BLaER1 (cell line): ENCODE measurements around the gene MYB.
"Not testable (repeated sequence)": the region's sequence is repeated elsewhere in the genome, so short reads cannot be mapped to it uniquely, and the experiment has no call there.

ENCODE experiments used
- H3K27ac ChIP-seq: shearing (Covaris generic); formaldehyde crosslinking; 2 replicates; pipeline ENCODE4 v1.8.1; 2022
- H3K27me3 ChIP-seq: shearing (Covaris generic); formaldehyde crosslinking; 2 replicates; pipeline ENCODE4 v1.8.1; 2022
- H3K36me3 ChIP-seq: shearing (Covaris generic); formaldehyde crosslinking; 2 replicates; pipeline ENCODE4 v1.8.1; 2022
- H3K4me1 ChIP-seq: shearing (Covaris generic); formaldehyde crosslinking; 2 replicates; pipeline ENCODE4 v1.8.1; 2022
- H3K4me2 ChIP-seq: shearing (Covaris generic); formaldehyde crosslinking; 2 replicates; pipeline ENCODE4 v1.8.1; 2022
- H3K4me3 ChIP-seq: shearing (Covaris generic); formaldehyde crosslinking; 2 replicates; pipeline ENCODE4 v1.8.1; 2022
- H3K9ac ChIP-seq: shearing (Covaris generic); formaldehyde crosslinking; 2 replicates; pipeline ENCODE4 v1.8.1; 2022
- H3K9me3 ChIP-seq: shearing (Covaris generic); formaldehyde crosslinking; 2 replicates; pipeline ENCODE4 v1.8.1; 2022
- H4K20me1 ChIP-seq: shearing (Covaris generic); formaldehyde crosslinking; 2 replicates; pipeline ENCODE4 v1.8.1; 2022
- Cebpa-rat ChIP-seq: shearing (Covaris generic); IDR thresholded peaks from 2 replicates; pipeline ENCODE4 v1.8.1; 2022

The MYB gene

GRCh38 chr6:135146162-135146934, 34.8 kb upstream of the MYB start:
- Histone ChIP-seq H3K36me3 (no peaks in the 10 kb centered on the region), H3K4me1 (peaks cover 50% of the 10 kb centered on the region), H3K9ac (no peak overlapping the region), H3K4me3 (no peak overlapping the region), H3K9me3 (peaks cover 3% of the 10 kb centered on the region), H3K27ac (no peak overlapping the region), H4K20me1 (no peaks in the 10 kb centered on the region), H3K4me2 (no peak overlapping the region), H3K27me3 (no peaks in the 10 kb centered on the region)
- no peak for TF ChIP-seq Cebpa-rat

GRCh38 chr6:135147637-135148592, 33.2 kb upstream of the MYB start:
- Histone ChIP-seq H3K4me3 (no peak overlapping the region), H3K36me3 (no peaks in the 10 kb centered on the region), H3K9ac (no peak overlapping the region), H3K4me2 (no peak overlapping the region), H3K4me1 (peaks cover 34% of the 10 kb centered on the region), H3K9me3 (peaks cover 13% of the 10 kb centered on the region), H4K20me1 (no peaks in the 10 kb centered on the region), H3K27me3 (no peaks in the 10 kb centered on the region), H3K27ac (no peak overlapping the region)
- no peak for TF ChIP-seq Cebpa-rat

- Histone ChIP-seq H3K4me2 (no peak overlapping the region), H3K4me1 (peaks cover 25% of the 10 kb centered on the region), H3K4me3 (no peak overlapping the region), H3K9ac (no peak overlapping the region), H3K9me3 (peaks cover 22% of the 10 kb centered on the region), H3K27me3 (no peaks in the 10 kb centered on the region), H3K27ac (no peak overlapping the region), H3K36me3 (no peaks in the 10 kb centered on the region), H4K20me1 (no peaks in the 10 kb centered on the region)
- no peak for TF ChIP-seq Cebpa-rat
Measured at GRCh38 chr6:135148889-135149288, 32.2 kb upstream of the MYB start.

GRCh38 chr6:135149376-135149775, 31.7 kb upstream of the MYB start:
- Histone ChIP-seq H3K4me1 (peaks cover 20% of the 10 kb centered on the region), H3K27me3 (no peaks in the 10 kb centered on the region), H3K9me3 (peaks cover 27% of the 10 kb centered on the region), H3K4me3 (no peak overlapping the region), H3K36me3 (no peaks in the 10 kb centered on the region), H4K20me1 (no peaks in the 10 kb centered on the region), H3K9ac (no peak overlapping the region), H3K4me2 (no peak overlapping the region), H3K27ac (no peak overlapping the region)
- TF ChIP-seq Cebpa-rat: no peak

GRCh38 chr6:135150481-135150880, 30.6 kb upstream of the MYB start:
- H3K9ac ChIP-seq, H3K36me3 ChIP-seq, H3K27me3 ChIP-seq, H3K4me1 ChIP-seq, H3K4me2 ChIP-seq, H3K27ac ChIP-seq, H3K4me3 ChIP-seq, H4K20me1 ChIP-seq: not testable (repeated sequence)
- peaks cover 35% of the 10 kb centered on the region for H3K9me3 ChIP-seq

GRCh38 chr6:135154125-135154524, 27.0 kb upstream of the MYB start:
- not testable (repeated sequence) for H3K27ac ChIP-seq, H3K36me3 ChIP-seq

GRCh38 chr6:135158397-135158796, 22.7 kb upstream of the MYB start:
- H3K36me3 ChIP-seq: no peaks in the 10 kb centered on the region

More at GRCh38 chr6:135154125-135154524, 27.0 kb upstream of the MYB start:
- H3K9ac ChIP-seq, H3K4me1 ChIP-seq, H3K27me3 ChIP-seq, H4K20me1 ChIP-seq, H3K4me3 ChIP-seq, H3K4me2 ChIP-seq: not testable (repeated sequence)
- H3K9me3 ChIP-seq: peaks cover 44% of the 10 kb centered on the region

GRCh38 chr6:135159531-135159930, 21.6 kb upstream of the MYB start:
- H4K20me1 ChIP-seq: no peaks in the 10 kb centered on the region
- H3K4me1 ChIP-seq: 0 out of 2 replicates have a peak, but pooled peaks cover 3% of the 10 kb centered on the region
- no peaks in the 10 kb centered on the region for H3K36me3 ChIP-seq
- H3K9ac ChIP-seq: no peak overlapping the region
- TF ChIP-seq Cebpa-rat: no peak
- H3K4me2 ChIP-seq: no peak overlapping the region; the same call in 1 of the 2 replicates
- peaks cover 16% of the 10 kb centered on the region for H3K9me3 ChIP-seq
- H3K4me3 ChIP-seq: no peak overlapping the region
- no peak overlapping the region for H3K27ac ChIP-seq
- H3K27me3 ChIP-seq: no peaks in the 10 kb centered on the region

More at GRCh38 chr6:135158397-135158796, 22.7 kb upstream of the MYB start:
- H3K4me2 ChIP-seq: no peak overlapping the region
- no peaks in the 10 kb centered on the region for H4K20me1 ChIP-seq
- no peak overlapping the region for H3K27ac ChIP-seq
- peaks cover 27% of the 10 kb centered on the region for H3K9me3 ChIP-seq
- no peak overlapping the region for H3K9ac ChIP-seq
- no peaks in the 10 kb centered on the region for H3K27me3 ChIP-seq
- H3K4me3 ChIP-seq: no peak overlapping the region
- TF ChIP-seq Cebpa-rat: no peak
- H3K4me1 ChIP-seq: 0 out of 2 replicates have a peak, but pooled peaks cover 3% of the 10 kb centered on the region

GRCh38 chr6:135161411-135162395, 19.4 kb upstream of the MYB start:
- H3K27ac ChIP-seq: no peak overlapping the region
- no peak for TF ChIP-seq Cebpa-rat
- no peak overlapping the region for H3K9ac ChIP-seq
- no peak overlapping the region for H3K4me2 ChIP-seq
- no peaks in the 10 kb centered on the region for H3K9me3 ChIP-seq
- H3K27me3 ChIP-seq: no peaks in the 10 kb centered on the region
- no peaks in the 10 kb centered on the region for H4K20me1 ChIP-seq
- peaks cover 13% of the 10 kb centered on the region for H3K4me1 ChIP-seq
- H3K36me3 ChIP-seq: no peaks in the 10 kb centered on the region
- H3K4me3 ChIP-seq: no peak overlapping the region
